OCI-LY3 (cell line): Measurements from ENCODE around the gene IKBIP.

Experiments
- EZH2phosphoT487 ChIP-seq: fragments of 200-600 bp; shearing (Covaris generic); IDR thresholded peaks from 2 replicates; pipeline ENCODE4 v1.6.1; 2018; ENCODE audit warnings: antibody characterized with exemption, mixed run types, low read depth
- TF ChIP-seq, protein P1 (sequence below): fragments of 200-600, 300-600 bp; sonication (generic); IDR thresholded peaks from 2 replicates; pipeline ENCODE4 v1.5.1; 2014; ENCODE audit warnings: antibody characterized with exemption, low read length, low read depth

DNA sequence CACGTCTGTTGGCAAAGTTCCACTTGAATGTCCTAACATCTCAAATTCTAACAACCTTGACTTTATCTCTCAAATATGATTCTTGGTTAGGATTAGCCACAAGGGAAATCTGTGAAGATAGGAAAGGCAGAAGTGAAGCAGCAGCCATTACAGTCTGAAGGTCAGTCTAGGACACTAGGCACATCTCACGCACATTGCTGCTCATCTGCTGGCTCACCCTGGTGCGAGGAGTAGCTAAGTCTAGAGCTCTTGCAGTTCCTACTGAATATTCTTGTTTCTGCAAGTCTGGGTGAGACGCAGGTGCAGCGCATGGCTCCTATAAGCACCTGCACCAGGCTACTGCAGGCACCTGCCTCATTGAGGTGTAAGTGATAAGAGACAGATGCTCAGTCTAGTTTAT, 57.5 kb downstream of the IKBIP start:
- TF ChIP-seq, protein P1, sequence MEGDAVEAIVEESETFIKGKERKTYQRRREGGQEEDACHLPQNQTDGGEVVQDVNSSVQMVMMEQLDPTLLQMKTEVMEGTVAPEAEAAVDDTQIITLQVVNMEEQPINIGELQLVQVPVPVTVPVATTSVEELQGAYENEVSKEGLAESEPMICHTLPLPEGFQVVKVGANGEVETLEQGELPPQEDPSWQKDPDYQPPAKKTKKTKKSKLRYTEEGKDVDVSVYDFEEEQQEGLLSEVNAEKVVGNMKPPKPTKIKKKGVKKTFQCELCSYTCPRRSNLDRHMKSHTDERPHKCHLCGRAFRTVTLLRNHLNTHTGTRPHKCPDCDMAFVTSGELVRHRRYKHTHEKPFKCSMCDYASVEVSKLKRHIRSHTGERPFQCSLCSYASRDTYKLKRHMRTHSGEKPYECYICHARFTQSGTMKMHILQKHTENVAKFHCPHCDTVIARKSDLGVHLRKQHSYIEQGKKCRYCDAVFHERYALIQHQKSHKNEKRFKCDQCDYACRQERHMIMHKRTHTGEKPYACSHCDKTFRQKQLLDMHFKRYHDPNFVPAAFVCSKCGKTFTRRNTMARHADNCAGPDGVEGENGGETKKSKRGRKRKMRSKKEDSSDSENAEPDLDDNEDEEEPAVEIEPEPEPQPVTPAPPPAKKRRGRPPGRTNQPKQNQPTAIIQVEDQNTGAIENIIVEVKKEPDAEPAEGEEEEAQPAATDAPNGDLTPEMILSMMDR = no peak
- no peak for TF ChIP-seq EZH2phosphoT487
